Ectodermal cell (in vitro differentiated cells): ENCODE measurements around the gene RAD9A. TPM values are rescaled to one million over a fixed set of nuclear protein-coding genes. Genes with fewer than 3 reads are reported as not detected.

Experiments used
- H3K27ac ChIP-seq: 2 replicates; pipeline ENCODE4 v1.7.0; 2013; ENCODE audit warnings: mild to moderate bottlenecking, low read depth, low read length; ENCODE audit not compliant: insufficient read depth, poor library complexity, severe bottlenecking
- H3K27me3 ChIP-seq: 2 replicates; pipeline ENCODE4 v1.7.0; 2013; ENCODE audit warnings: mild to moderate bottlenecking, low read length; ENCODE audit not compliant: insufficient read depth, control insufficient read depth, poor library complexity, severe bottlenecking
- H3K36me3 ChIP-seq: one replicate; pipeline ENCODE4 v1.7.0; 2013; ENCODE audit warnings: low read length; ENCODE audit not compliant: control insufficient read depth, insufficient read depth
- H3K4me1 ChIP-seq: one replicate; pipeline ENCODE4 v1.7.0; 2013; ENCODE audit warnings: low read length; ENCODE audit not compliant: control insufficient read depth, insufficient read depth
- H3K4me3 ChIP-seq: 2 replicates; pipeline ENCODE4 v1.7.0; 2013; ENCODE audit warnings: low read depth, low read length, control low read depth; ENCODE audit not compliant: insufficient read depth
- H3K9me3 ChIP-seq: 2 replicates; pipeline ENCODE4 v1.7.0; 2013; ENCODE audit warnings: mild to moderate bottlenecking, low read length, moderate library complexity; ENCODE audit not compliant: control insufficient read depth
- WGBS, 2 experiments: methylation state at CpG; one replicate each; pipeline ENCODE4 v1.1.7; 2013; ENCODE audit warnings: missing lambda C conversion rate in 2 of 2; 5-methylcytosine and 5-hydroxymethylcytosine counted together
- polyA plus RNA-seq, 4 experiments: library from polyadenylated mRNA; stranded (reverse); fragments of 50-300 nt; gene quantifications; one replicate each; pipeline ENCODE4 v1.2.3, GENCODE V29; 2013

Gene RAD9A
- 24.4 TPM for polyA plus RNA-seq (2013, experiment 1 of 4)
- polyA plus RNA-seq (2013, experiment 2 of 4) = 27.0 TPM
- 28.5 TPM for polyA plus RNA-seq (2013, experiment 3 of 4)
- 24.8 TPM for polyA plus RNA-seq (2013, experiment 4 of 4)

- peak within 1 kb of the TSS; percentile 64 for H3K27ac ChIP-seq
- 0 to 1% methylated on average over 75 of the region's 75 CpGs for WGBS, 2 experiments
- H3K4me1 ChIP-seq = peaks cover 3% of the 10 kb centered on the region
- H3K4me3 ChIP-seq = peak within 1 kb of the TSS; percentile 91
- H3K9me3 ChIP-seq = no peaks in the 10 kb centered on the region
- H3K27me3 ChIP-seq = peaks cover 9% of the 10 kb centered on the region
- no peaks in the 10 kb centered on the region for H3K36me3 ChIP-seq
These were observed at the start of gene RAD9A for GRCh38 chr11:67391304-67392182. Gene RAD9A, plus strand, starts transcription at chr11:67391986. Its CDS starts 59 bp downstream, at chr11:67392045.

GRCh38 chr11:67344264-67344663 lies 47.5 kb upstream of the RAD9A start:
- Histone ChIP-seq H3K4me1 (no peaks in the 10 kb centered on the region), H3K27ac (no peak overlapping the region), H3K4me3 (no peak overlapping the region), H3K9me3 (no peaks in the 10 kb centered on the region), H3K27me3 (no peaks in the 10 kb centered on the region), H3K36me3 (no peaks in the 10 kb centered on the region)
- WGBS, 2 experiments = 84 to 90% methylated on average over 4 of the region's 4 CpGs

- Histone ChIP-seq H3K36me3 (no peaks in the 10 kb centered on the region), H3K4me3 (no peak overlapping the region), H3K27me3 (no peaks in the 10 kb centered on the region), H3K9me3 (no peaks in the 10 kb centered on the region), H3K27ac (no peak overlapping the region), H3K4me1 (no peaks in the 10 kb centered on the region)
- 87 to 90% methylated on average over 8 of the region's 8 CpGs for WGBS, 2 experiments
These were observed 46.4 kb upstream of the RAD9A start for GRCh38 chr11:67345247-67345919.

GRCh38 chr11:67345920-67346819 lies 45.6 kb upstream of the RAD9A start:
- Histone ChIP-seq H3K36me3 (no peaks in the 10 kb centered on the region), H3K4me1 (no peaks in the 10 kb centered on the region), H3K27me3 (no peaks in the 10 kb centered on the region), H3K9me3 (no peaks in the 10 kb centered on the region), H3K27ac (no peak overlapping the region), H3K4me3 (no peak overlapping the region)
- 77 to 80% methylated on average over 7 of the region's 7 CpGs for WGBS, 2 experiments

- Histone ChIP-seq H3K4me3 (no peak overlapping the region), H3K27ac (no peak overlapping the region), H3K36me3 (no peaks in the 10 kb centered on the region), H3K27me3 (no peaks in the 10 kb centered on the region), H3K9me3 (no peaks in the 10 kb centered on the region), H3K4me1 (peaks cover 7% of the 10 kb centered on the region)
- whole genome bisulfite sequencing, 2 experiments = 90 to 91% methylated on average over 11 of the region's 11 CpGs
These were observed 43.6 kb upstream of the RAD9A start for GRCh38 chr11:67347964-67348749.

GRCh38 chr11:67349036-67349435 lies 42.8 kb upstream of the RAD9A start:
- Histone ChIP-seq H3K27me3 (no peaks in the 10 kb centered on the region), H3K36me3 (no peaks in the 10 kb centered on the region), H3K27ac (no peak overlapping the region), H3K9me3 (no peaks in the 10 kb centered on the region), H3K4me1 (peaks cover 10% of the 10 kb centered on the region), H3K4me3 (no peak overlapping the region)
- WGBS, 2 experiments = 65 to 73% methylated on average over 5 of the region's 5 CpGs

GRCh38 chr11:67349457-67349856 lies 42.3 kb upstream of the RAD9A start:
- 93% methylated on average over 2 of the region's 2 CpGs for WGBS, 2 experiments

GRCh38 chr11:67349928-67350465 lies 41.8 kb upstream of the RAD9A start:
- Histone ChIP-seq H3K9me3 (no peaks in the 10 kb centered on the region), H3K4me3 (no peak overlapping the region), H3K27ac (no peak overlapping the region), H3K27me3 (no peaks in the 10 kb centered on the region), H3K36me3 (no peaks in the 10 kb centered on the region), H3K4me1 (peaks cover 20% of the 10 kb centered on the region)
- WGBS, 2 experiments = 92 to 96% methylated on average over 4 of the region's 4 CpGs

More at GRCh38 chr11:67349457-67349856, 42.3 kb upstream of the RAD9A start:
- H3K27me3 ChIP-seq = no peaks in the 10 kb centered on the region
- no peaks in the 10 kb centered on the region for H3K36me3 ChIP-seq
- H3K9me3 ChIP-seq = no peaks in the 10 kb centered on the region
- no peak overlapping the region for H3K4me3 ChIP-seq
- no peak overlapping the region for H3K27ac ChIP-seq
- H3K4me1 ChIP-seq = peaks cover 15% of the 10 kb centered on the region
